Measurements from ENCODE around the gene RTN4RL2.

DNA sequence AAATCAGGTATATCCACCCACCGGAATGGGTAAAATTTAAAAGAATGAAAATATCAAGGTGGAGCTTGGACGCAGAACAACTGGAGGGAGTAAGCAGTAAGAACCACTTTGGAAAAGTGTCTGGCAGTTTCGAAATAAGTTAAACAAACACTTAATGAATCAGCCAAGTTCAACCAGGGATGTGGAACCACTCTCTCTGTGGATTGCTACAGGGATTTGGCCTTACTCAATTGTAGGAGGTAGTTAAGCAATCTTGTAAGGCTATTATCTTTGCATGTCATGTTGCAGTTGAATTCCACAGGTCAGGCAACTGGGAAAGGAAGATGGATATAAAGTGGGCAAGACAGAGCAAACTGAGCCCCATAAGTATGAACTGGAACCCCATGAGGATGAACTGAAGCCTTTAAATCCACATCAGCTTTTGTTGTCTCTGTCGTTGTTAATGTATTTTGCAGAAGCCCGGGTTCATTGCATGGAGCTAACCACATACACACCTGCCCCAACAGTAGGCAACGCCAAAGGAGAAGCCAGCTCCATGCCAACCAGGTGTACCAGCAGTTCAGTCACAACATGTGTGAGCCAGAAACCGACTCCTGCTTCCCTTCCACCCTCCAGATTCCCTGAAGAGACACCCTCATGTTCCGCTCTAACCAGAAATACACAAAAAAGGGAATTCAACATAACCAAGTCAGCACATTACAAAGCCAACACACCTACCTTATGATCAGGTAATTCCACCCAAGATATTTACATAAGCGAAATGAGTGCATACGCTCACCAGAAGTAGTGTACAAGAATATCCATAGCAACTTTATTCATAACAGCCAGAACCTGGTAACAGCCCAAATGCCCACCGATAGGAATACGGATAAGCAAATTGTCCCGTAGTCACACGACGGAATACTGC lies 25.4 kb upstream of the RTN4RL2 start:
- TF ChIP-seq, protein P1, sequence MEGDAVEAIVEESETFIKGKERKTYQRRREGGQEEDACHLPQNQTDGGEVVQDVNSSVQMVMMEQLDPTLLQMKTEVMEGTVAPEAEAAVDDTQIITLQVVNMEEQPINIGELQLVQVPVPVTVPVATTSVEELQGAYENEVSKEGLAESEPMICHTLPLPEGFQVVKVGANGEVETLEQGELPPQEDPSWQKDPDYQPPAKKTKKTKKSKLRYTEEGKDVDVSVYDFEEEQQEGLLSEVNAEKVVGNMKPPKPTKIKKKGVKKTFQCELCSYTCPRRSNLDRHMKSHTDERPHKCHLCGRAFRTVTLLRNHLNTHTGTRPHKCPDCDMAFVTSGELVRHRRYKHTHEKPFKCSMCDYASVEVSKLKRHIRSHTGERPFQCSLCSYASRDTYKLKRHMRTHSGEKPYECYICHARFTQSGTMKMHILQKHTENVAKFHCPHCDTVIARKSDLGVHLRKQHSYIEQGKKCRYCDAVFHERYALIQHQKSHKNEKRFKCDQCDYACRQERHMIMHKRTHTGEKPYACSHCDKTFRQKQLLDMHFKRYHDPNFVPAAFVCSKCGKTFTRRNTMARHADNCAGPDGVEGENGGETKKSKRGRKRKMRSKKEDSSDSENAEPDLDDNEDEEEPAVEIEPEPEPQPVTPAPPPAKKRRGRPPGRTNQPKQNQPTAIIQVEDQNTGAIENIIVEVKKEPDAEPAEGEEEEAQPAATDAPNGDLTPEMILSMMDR (IDR thresholded peaks at IDR 0.05), result no peak
- TF ChIP-seq POLR2A (IDR thresholded peaks at IDR 0.05), result no peak
